Measurements from ENCODE around the gene SKIDA1. TPM values are rescaled to one million over a fixed set of nuclear protein-coding genes. Genes with fewer than 3 reads are reported as not detected.

The SKIDA1 gene
- total and polyA plus RNA-seq, 2 of the 4 experiments (the other 2 are of a cell fraction), result 0.36 to 0.72 TPM

GRCh38 chr10:21487416-21488180 lies 37.9 kb downstream of the SKIDA1 start:
- intact Hi-C loops (cut with micrococcal nuclease), result no loop called here
- BruUV-seq (replicated peaks), result no TSS peak
- CTCF ChIA-PET, result no interaction called here

More at GRCh38 chr10:21487416-21488180, 37.9 kb downstream of the SKIDA1 start:
- ATAC-seq (ENCODE audit: low read depth), result no peak
- Histone ChIP-seq H3K4ac (ENCODE audit: low read depth, low read length) (no peak overlapping the region), H3K18ac (ENCODE audit: low read depth, low read length) (no peak overlapping the region), H3K36me3 (ENCODE audit: control insufficient read depth, insufficient read depth, low read length) (no peaks in the 10 kb centered on the region), H3K4me1 (ENCODE audit: control insufficient read depth, insufficient read depth, low read length) (no peaks in the 10 kb centered on the region), H3K4me3 (ENCODE audit: insufficient read depth, low read depth, low read length) (no peak overlapping the region), H2BK15ac (ENCODE audit: low read depth, low read length) (no peak overlapping the region), H2BK20ac (ENCODE audit: low read depth, low read length) (no peak overlapping the region), H3K9me1 (ENCODE audit: insufficient read depth, low read length) (no peaks in the 10 kb centered on the region), H2AK5ac (ENCODE audit: low read depth, low read length) (no peak overlapping the region), H3K79me1 (ENCODE audit: low read depth in 1 of 2, low read length in 2 of 2) (no peaks in the 10 kb centered on the region), H3K27ac (ENCODE audit: insufficient read depth, low read length) (no peak overlapping the region), H2BK5ac (ENCODE audit: low read depth, low read length, poor library complexity, severe bottlenecking) (no peak overlapping the region), H2BK120ac (ENCODE audit: low read depth, low read length) (no peak overlapping the region), H4K20me1 (ENCODE audit: insufficient read depth, low read length) (no peaks in the 10 kb centered on the region), H3K56ac (ENCODE audit: extremely low read depth, insufficient read depth, low read length) (no peak overlapping the region), H4K5ac (ENCODE audit: low read depth, low read length) (no peak overlapping the region), H3K9me3 (ENCODE audit: control insufficient read depth, insufficient read depth, low read length) (no peaks in the 10 kb centered on the region), H4K91ac (ENCODE audit: insufficient read depth, low read depth, low read length) (no peak overlapping the region), H2AFZ (replicated peaks; ENCODE audit: low read length, poor library complexity) (no peak overlapping the region), H4K8ac (ENCODE audit: low read depth in 2 of 2, low read length in 2 of 2) (no peak overlapping the region), H3K4me2 (ENCODE audit: low read depth, low read length) (no peak overlapping the region), H2AK9ac (replicated peaks; ENCODE audit: low read depth, low read length, poor library complexity) (no peak overlapping the region), H3K23ac (ENCODE audit: low read depth, low read length) (no peak overlapping the region), H3K27me3 (ENCODE audit: control insufficient read depth, insufficient read depth, low read length) (no peaks in the 10 kb centered on the region), H3K14ac (replicated peaks; ENCODE audit: low read depth, low read length) (no peak overlapping the region), H3K9ac (ENCODE audit: low read depth, low read length) (no peak overlapping the region)
- DNase-seq, result no peak
- dilution Hi-C loops (cut with HindIII; ENCODE audit: low sequenced_read_pairs, unreplicated experiment) (no loop called here), in situ Hi-C loops (cut with MboI; ENCODE audit: low sequenced_read_pairs) (loop anchor here (5.0 to 25.0 kb wide), 3 partner anchors 205 to 1500 kb away; no protein-coding TSS in a partner anchor)
- TF ChIP-seq BHLHE40 (IDR thresholded peaks at IDR 0.05; ENCODE audit: low read depth, low read length), result no peak
- TF ChIP-seq ELK1 (IDR thresholded peaks at IDR 0.05; ENCODE audit: borderline replicate concordance, low read depth, low read length), result no peak
- TF ChIP-seq MAZ (IDR thresholded peaks at IDR 0.05; ENCODE audit: borderline replicate concordance, low read depth, low read length), result no peak
- TF ChIP-seq RFX5 (IDR thresholded peaks at IDR 0.05; ENCODE audit: low read depth, low read length), result no peak
- POLR2A ChIA-PET (ENCODE audit: unreplicated experiment), result no interaction called here
- WGBS, 2 experiments (ENCODE audit: extremely low coverage in 2 of 2, insufficient read length in 1 of 2), result no CpG with 5 or more reads among the region's 10 CpGs
